Astrocyte (in vitro differentiated cells and primary cell): Measurements from ENCODE around the gene SMIM10L2A.

Source experiments
- CTCF ChIP-seq: IDR thresholded peaks from 2 replicates; pipeline ENCODE4 v1.5.1; 2011; ENCODE audit warnings: low read depth, mild to moderate bottlenecking, inconsistent platforms, low read length, moderate library complexity; ENCODE audit not compliant: insufficient read depth
- EZH2 ChIP-seq: IDR thresholded peaks from 2 replicates; pipeline ENCODE4 v1.6.1; 2012; ENCODE audit warnings: mild to moderate bottlenecking, low read length, inconsistent platforms; ENCODE audit not compliant: insufficient read depth

DNA sequence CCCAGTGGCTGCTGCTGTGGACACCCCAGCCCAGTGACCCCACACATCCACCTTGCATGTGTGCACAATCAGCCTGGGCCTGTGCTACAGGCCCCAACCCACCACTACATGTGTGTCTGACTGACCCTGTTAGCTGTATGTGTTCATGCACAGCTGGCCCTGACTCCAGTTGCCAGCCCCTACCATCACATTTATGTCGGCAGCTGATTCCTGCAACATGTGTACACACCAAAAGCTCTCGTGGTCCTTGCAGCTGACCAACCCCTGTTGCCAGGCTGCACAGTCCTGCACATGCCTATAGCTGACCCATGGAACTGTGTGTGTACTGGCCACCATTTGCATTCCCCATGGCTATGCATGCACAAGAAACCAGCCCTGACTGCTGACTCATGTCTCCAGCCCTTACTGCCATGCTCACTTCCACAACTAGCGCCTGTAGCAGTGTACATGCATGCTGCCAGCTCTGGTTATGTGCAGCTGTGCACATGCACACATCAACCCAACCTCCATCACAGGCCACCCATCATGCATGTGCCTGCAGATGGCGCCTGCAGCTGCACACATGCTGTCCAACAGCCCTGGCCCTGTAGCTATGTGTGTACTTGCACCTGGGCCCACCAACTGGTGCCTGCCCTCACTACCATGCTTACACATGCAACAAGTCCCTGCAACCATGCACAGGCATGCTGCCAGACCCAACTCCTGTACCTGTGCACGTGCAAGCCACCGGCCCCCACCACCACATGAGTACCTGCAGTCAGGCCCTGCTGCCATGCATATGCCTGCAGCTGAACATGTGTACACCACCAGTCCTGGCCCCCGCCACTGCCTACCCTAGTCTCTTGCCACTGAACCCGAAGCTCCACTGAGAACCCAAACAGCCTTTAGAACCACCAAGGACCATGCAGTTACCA lies 28.1 kb downstream of the SMIM10L2A start:
- no peak for TF ChIP-seq EZH2
- TF ChIP-seq CTCF: no peak
